Renal cortical epithelial cell (primary cell): ENCODE data around the gene ZNF839. TPM values are rescaled to one million over a fixed set of nuclear protein-coding genes. Genes with fewer than 3 reads are reported as not detected.
"Not testable (repeated sequence)": the region's sequence is repeated elsewhere in the genome, so short reads cannot be mapped to it uniquely, and the experiment has no call there.

Source experiments
- DNase-seq: peaks from one replicate; pipeline ENCODE4 v3.0.0-alpha.2; 2011; ENCODE audit warnings: low read depth
- total RNA-seq: library from RNA; depleted of rRNA; stranded (reverse); fragments of >200 nt; gene quantifications from 2 replicates; pipeline ENCODE4 v1.2.3, GENCODE V29; 2014

Gene ZNF839
- total RNA-seq, 1 donor from 2014 or later: 11.1 TPM

GRCh38 chr14:102341566-102341965 lies 22.0 kb downstream of the ZNF839 start:
- DNase-seq: no peak

- no peak for DNase-seq
Measured at GRCh38 chr14:102342238-102342637, 22.7 kb downstream of the ZNF839 start.

- DNase-seq: no peak
Measured at GRCh38 chr14:102344084-102344483, 24.5 kb downstream of the ZNF839 start.

GRCh38 chr14:102344485-102344884 lies 24.9 kb downstream of the ZNF839 start:
- no peak for DNase-seq

GRCh38 chr14:102345232-102345631 lies 25.7 kb downstream of the ZNF839 start:
- DNase-seq: no peak

GRCh38 chr14:102346645-102347044 lies 27.1 kb downstream of the ZNF839 start:
- DNase-seq: no peak

GRCh38 chr14:102348376-102348775 lies 28.8 kb downstream of the ZNF839 start:
- DNase-seq: no peak

GRCh38 chr14:102351023-102351422 lies 31.5 kb downstream of the ZNF839 start:
- DNase-seq: no peak

- not testable (repeated sequence) for DNase-seq
Measured at GRCh38 chr14:102351593-102351992, 32.0 kb downstream of the ZNF839 start.

- no peak for DNase-seq
Measured at GRCh38 chr14:102352213-102352612, 32.7 kb downstream of the ZNF839 start.

- no peak for DNase-seq
Measured at GRCh38 chr14:102353126-102353619, 33.6 kb downstream of the ZNF839 start.

- DNase-seq: no peak
Measured at GRCh38 chr14:102356280-102356679, 36.7 kb downstream of the ZNF839 start.

GRCh38 chr14:102359341-102359740 lies 39.8 kb downstream of the ZNF839 start:
- no peak for DNase-seq

GRCh38 chr14:102360388-102360787 lies 40.8 kb downstream of the ZNF839 start:
- no peak for DNase-seq

- peak; percentile 30 for DNase-seq
Measured at GRCh38 chr14:102362084-102362483, 42.5 kb downstream of the ZNF839 start.

GRCh38 chr14:102362545-102363181 lies 43.1 kb downstream of the ZNF839 start, which contains the start of the genes CINP and TECPR2:
TSS of gene CINP (minus strand) at chr14:102362890. CDS start at chr14:102362851, 39 bp downstream.
TSS of gene TECPR2 (plus strand) at chr14:102362941. CDS start at chr14:102376722, 13,781 bp downstream.
- peak; percentile 88 for DNase-seq

GRCh38 chr14:102363182-102363943 lies 43.8 kb downstream of the ZNF839 start:
- DNase-seq: peak; percentile 31

- DNase-seq: no peak
Measured at GRCh38 chr14:102370305-102370809, 50.8 kb downstream of the ZNF839 start.

- DNase-seq: no peak
Measured at GRCh38 chr14:102371361-102371760, 51.8 kb downstream of the ZNF839 start.

- DNase-seq: no peak
Measured at GRCh38 chr14:102373110-102373509, 53.6 kb downstream of the ZNF839 start.

- no peak for DNase-seq
Measured at GRCh38 chr14:102374264-102374663, 54.7 kb downstream of the ZNF839 start.

GRCh38 chr14:102375119-102375518 lies 55.6 kb downstream of the ZNF839 start:
- DNase-seq: no peak

- DNase-seq: no peak
Measured at GRCh38 chr14:102377696-102378095, 58.1 kb downstream of the ZNF839 start.
